Testis (tissue), 3 donors: ENCODE measurements around the gene RPTOR. TPM values are rescaled to one million over a fixed set of nuclear protein-coding genes. Genes with fewer than 3 reads are reported as not detected.
A peak's percentile ranks its signal among the peaks of the same experiment; 100 is the strongest.

Source experiments
- DNase-seq: peaks from one replicate; pipeline ENCODE4 v3.0.0-alpha.2; 2019
- H3K27ac ChIP-seq, 2 donors: fragments of 200-600 bp; sonication (generic); one replicate each; pipeline ENCODE4 v1.5.1; 2019
- H3K27me3 ChIP-seq: fragments of 200-600 bp; sonication (generic); one replicate; pipeline ENCODE4 v1.5.1; 2019
- H3K36me3 ChIP-seq: fragments of 200-600 bp; sonication (generic); one replicate; pipeline ENCODE4 v1.5.1; 2017; ENCODE audit warnings: low read depth; ENCODE audit errors: missing control alignments
- H3K4me1 ChIP-seq: fragments of 200-600 bp; sonication (generic); one replicate; pipeline ENCODE4 v1.5.1; 2019
- H3K4me3 ChIP-seq, 2 donors: fragments of 200-600 bp; sonication (generic); one replicate each; pipeline ENCODE4 v1.5.1; 2017 to 2019
- H3K9me3 ChIP-seq: fragments of 200-600 bp; sonication (generic); one replicate; pipeline ENCODE4 v1.5.1; 2017
- POLR2A ChIP-seq: fragments of 450-650 bp; IDR thresholded peaks from one replicate; pipeline ENCODE4 v1.6.1; 2017; ENCODE audit warnings: antibody characterized with exemption, mild to moderate bottlenecking, moderate library complexity
- WGBS, 2 donors: methylation state at CpG; one replicate each; pipeline ENCODE4 v1.1.5; 2018; 5-methylcytosine and 5-hydroxymethylcytosine counted together
- intact Hi-C: fragments of 100-400 bp; cut with DNase I; formaldehyde crosslinking; loops from one replicate; pipeline ENCODE4 v1.15.1; 2023; ENCODE audit warnings: low total_unique reads
- polyA plus RNA-seq: library from polyadenylated mRNA; stranded (reverse); fragments of 350-450 nt; fragmentation: Illumina TruSeq; extraction: RNeasy Lipid Tissue Mini Kit (QIAGEN cat#74804); gene quantifications from one replicate; pipeline ENCODE4 v1.2.3, GENCODE V29; 2014; ENCODE audit warnings: low read depth, low replicate concordance; ENCODE audit not compliant: insufficient read depth
- total RNA-seq, 2 donors: library from RNA; depleted of rRNA; stranded (reverse); fragments of >200 nt; gene quantifications; one replicate each; pipeline ENCODE4 v1.2.3, GENCODE V29; 2016
- TF ChIP-seq, protein P1 (sequence below), 3 experiments: fragments of 450-650 bp in 2 of 3; fragments of 200-600 bp in 1 of 3; sonication (generic) in 1 of 3; IDR thresholded peaks; one replicate each; pipeline ENCODE4 v1.5.1; 2016 to 2019; ENCODE audit warnings: antibody characterized with exemption in 3 of 3, mild to moderate bottlenecking in 2 of 3, moderate library complexity in 1 of 3

RPTOR gene
- total and polyA plus RNA-seq, 3 donors from 2014 or later, result 21.8 to 68.3 (median 56.6) TPM

DNA sequence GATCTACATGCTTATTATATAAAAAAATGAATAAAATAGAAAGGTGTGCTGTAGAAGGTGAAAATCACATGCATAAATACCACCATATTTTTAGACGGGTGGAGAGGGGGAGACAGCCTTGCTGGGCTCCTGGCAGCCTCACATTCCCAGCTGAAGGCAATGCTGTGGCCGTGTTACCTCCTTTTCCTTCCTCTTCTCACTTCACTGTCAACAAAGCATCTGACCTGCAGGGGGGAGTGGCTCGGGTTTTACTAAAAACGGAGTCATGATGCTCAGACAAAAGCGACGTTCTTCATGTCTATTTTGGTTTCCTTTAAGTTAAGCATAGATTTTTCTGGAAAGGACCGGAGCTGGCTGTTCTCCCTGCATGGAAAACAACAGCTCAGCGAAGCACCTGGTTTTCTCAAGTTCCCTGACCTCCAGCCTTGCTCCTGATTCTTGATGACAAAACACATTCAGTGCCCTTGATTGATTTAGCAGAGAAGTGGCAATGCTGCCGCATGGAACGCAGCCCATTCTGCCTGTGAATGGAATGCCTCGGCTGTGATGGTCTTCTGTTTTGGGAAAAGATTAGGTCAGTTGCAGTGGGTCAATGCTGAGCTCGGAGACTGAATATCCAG is 5.5 kb upstream of the RPTOR start:
- H3K27me3 ChIP-seq, result no peaks in the 10 kb centered on the region
- no peak for DNase-seq
- no peaks in the 10 kb centered on the region for H3K4me1 ChIP-seq
- no peak for TF ChIP-seq POLR2A
- TF ChIP-seq, protein P1, sequence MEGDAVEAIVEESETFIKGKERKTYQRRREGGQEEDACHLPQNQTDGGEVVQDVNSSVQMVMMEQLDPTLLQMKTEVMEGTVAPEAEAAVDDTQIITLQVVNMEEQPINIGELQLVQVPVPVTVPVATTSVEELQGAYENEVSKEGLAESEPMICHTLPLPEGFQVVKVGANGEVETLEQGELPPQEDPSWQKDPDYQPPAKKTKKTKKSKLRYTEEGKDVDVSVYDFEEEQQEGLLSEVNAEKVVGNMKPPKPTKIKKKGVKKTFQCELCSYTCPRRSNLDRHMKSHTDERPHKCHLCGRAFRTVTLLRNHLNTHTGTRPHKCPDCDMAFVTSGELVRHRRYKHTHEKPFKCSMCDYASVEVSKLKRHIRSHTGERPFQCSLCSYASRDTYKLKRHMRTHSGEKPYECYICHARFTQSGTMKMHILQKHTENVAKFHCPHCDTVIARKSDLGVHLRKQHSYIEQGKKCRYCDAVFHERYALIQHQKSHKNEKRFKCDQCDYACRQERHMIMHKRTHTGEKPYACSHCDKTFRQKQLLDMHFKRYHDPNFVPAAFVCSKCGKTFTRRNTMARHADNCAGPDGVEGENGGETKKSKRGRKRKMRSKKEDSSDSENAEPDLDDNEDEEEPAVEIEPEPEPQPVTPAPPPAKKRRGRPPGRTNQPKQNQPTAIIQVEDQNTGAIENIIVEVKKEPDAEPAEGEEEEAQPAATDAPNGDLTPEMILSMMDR (IDR thresholded peaks at IDR 0.05), result no peak
- 31 to 37% methylated on average over 12 of the region's 12 CpGs for WGBS, 2 donors
- H3K4me3 ChIP-seq, result no peak overlapping the region
- intact Hi-C loops, result no loop called here
- no peak overlapping the region for H3K27ac ChIP-seq
- no peaks in the 10 kb centered on the region for H3K9me3 ChIP-seq
- H3K36me3 ChIP-seq, result no peaks in the 10 kb centered on the region

DNA sequence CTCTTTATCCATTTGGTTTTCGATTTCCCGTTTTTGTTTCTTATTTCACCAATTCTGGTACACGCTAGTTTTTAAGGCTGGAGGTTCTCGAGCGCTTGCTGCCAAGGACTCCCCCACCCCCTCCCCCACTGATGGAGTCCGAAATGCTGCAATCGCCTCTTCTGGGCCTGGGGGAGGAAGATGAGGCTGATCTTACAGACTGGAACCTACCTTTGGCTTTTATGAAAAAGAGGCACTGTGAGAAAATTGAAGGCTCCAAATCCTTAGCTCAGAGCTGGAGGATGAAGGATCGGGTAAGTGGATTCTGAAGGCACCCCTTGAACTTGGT is 825 bp downstream of the RPTOR start:
- H3K9me3 ChIP-seq, result no peaks in the 10 kb centered on the region
- no peak for DNase-seq
- 1 to 4% methylated on average over 8 of the region's 8 CpGs for WGBS, 2 donors
- intact Hi-C loops, result no loop called here
- peaks cover 13% of the 10 kb centered on the region for H3K4me1 ChIP-seq
- no peaks in the 10 kb centered on the region for H3K36me3 ChIP-seq
- peak overlapping the region; percentile 85 to 88 for H3K4me3 ChIP-seq
- no peak for TF ChIP-seq POLR2A
- TF ChIP-seq, protein P1 (IDR thresholded peaks at IDR 0.05), result no peak
- no peak overlapping the region for H3K27ac ChIP-seq
- H3K27me3 ChIP-seq, result no peaks in the 10 kb centered on the region

DNA sequence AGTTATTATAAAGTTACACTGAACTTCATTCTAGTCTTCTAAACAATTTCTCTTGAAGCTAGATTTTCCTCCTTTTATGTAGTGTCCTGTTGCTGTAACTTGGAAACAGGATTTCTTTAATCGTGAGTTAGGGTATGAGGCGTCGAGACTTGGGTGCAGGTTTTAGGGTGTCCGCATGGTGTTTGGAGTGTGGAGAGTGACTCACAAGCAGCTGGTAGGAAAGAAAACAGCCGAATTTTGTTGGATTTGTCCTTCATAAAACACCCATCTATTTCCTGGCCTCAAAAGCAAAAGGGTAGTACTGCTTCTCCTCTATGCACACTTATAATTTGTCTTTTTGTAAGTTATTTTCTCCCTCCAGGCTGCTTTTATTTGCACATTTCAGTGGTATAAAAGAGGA is 1.6 kb downstream of the RPTOR start:
- H3K27me3 ChIP-seq, result no peaks in the 10 kb centered on the region
- H3K9me3 ChIP-seq, result no peaks in the 10 kb centered on the region
- WGBS, 2 donors, result 72 to 74% methylated on average over 5 of the region's 5 CpGs
- H3K27ac ChIP-seq, result no peak overlapping the region
- peaks cover 13% of the 10 kb centered on the region for H3K4me1 ChIP-seq
- no peak for TF ChIP-seq POLR2A
- TF ChIP-seq, protein P1 (IDR thresholded peaks at IDR 0.05), result no peak
- no peaks in the 10 kb centered on the region for H3K36me3 ChIP-seq
- DNase-seq, result no peak
- no peak overlapping the region for H3K4me3 ChIP-seq
- intact Hi-C loops, result no loop called here

DNA sequence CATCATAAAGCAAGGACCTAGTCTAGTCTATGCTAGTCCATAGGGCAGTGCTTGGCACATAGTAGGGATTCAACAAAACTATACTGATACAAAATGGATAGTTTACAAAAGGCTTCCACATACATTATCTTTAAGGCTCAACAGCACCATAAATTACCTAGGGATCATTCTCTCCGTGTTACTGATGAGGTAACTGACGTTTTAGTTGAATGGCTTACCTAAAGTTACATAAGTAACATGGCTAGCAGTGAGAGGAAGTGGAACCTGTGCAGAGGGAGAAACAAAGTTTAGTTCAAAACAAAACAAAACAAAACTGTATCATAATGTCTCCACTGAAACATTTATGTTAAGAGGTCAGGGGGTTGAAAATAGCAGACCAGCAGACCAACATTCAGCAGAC is 7.9 kb downstream of the RPTOR start:
- WGBS, 2 donors, result 22 to 36% methylated on average over 2 of the region's 2 CpGs

DNA sequence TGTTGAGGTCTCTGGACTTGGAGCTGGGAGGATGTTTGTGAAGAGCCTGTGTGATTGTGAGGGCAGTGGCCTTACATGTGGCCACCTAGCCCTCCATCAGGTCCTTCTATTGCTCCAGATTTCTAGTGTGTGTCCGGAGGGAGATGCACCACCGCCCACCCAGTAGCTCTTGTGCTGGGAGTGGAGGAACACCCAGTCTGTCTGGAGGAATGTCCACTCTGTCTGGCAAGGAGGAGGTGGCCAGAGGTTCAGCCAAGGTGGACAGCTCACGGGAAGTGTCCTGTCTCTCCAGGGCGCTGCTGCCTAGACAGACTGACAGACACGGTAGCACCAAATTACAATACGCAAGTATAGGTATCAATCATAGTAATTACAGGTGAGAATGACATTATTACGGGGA is 10.6 kb downstream of the RPTOR start:
- WGBS, 2 donors, result 95 to 96% methylated on average over 7 of the region's 7 CpGs
- TF ChIP-seq POLR2A, result no peak
- TF ChIP-seq, protein P1 (IDR thresholded peaks at IDR 0.05), result no peak
- no peaks in the 10 kb centered on the region for H3K9me3 ChIP-seq
- H3K4me3 ChIP-seq, result no peak overlapping the region
- H3K4me1 ChIP-seq, result peaks cover 8% of the 10 kb centered on the region
- H3K27me3 ChIP-seq, result no peaks in the 10 kb centered on the region
- no peaks in the 10 kb centered on the region for H3K36me3 ChIP-seq
- DNase-seq, result no peak
- intact Hi-C loops, result no loop called here
- H3K27ac ChIP-seq, result no peak overlapping the region

More for the DNA sequence above, 7.9 kb downstream of the RPTOR start:
- no peak for DNase-seq
- intact Hi-C loops, result no loop called here
- TF ChIP-seq, protein P1 (IDR thresholded peaks at IDR 0.05), result no peak
- no peak for TF ChIP-seq POLR2A
- Histone ChIP-seq H3K4me1 (no peaks in the 10 kb centered on the region), H3K27ac (no peak overlapping the region), H3K9me3 (no peaks in the 10 kb centered on the region), H3K27me3 (no peaks in the 10 kb centered on the region), H3K4me3 (no peak overlapping the region), H3K36me3 (no peaks in the 10 kb centered on the region)
